B cell (primary cell): ENCODE measurements around the gene DNAJC9. TPM values are rescaled to one million over a fixed set of nuclear protein-coding genes. Genes with fewer than 3 reads are reported as not detected.

ENCODE experiments used
- ATAC-seq: fragments of 200-7000 bp; cut with Tn5 transposase; one replicate; pipeline ENCODE4 v1.10.0; 2021; ENCODE audit warnings: low read depth, mild to moderate bottlenecking, moderate number of reproducible peaks, moderate library complexity
- CTCF ChIA-PET: fragments of 350-600 bp; sonication (Branson Sonifier 250); formaldehyde crosslinking; loops from one replicate; lab custom pipeline; 2021; ENCODE audit warnings: antibody characterized with exemption, inconsistent platforms; lab: Charles Lee
- POLR2A ChIA-PET: fragments of 350-600 bp; sonication (Branson Sonifier 250); formaldehyde crosslinking; loops from one replicate; lab custom pipeline; 2021; ENCODE audit warnings: antibody characterized with exemption; lab: Charles Lee
- DNase-seq: peaks from one replicate; pipeline ENCODE4 v3.0.0; 2013
- H2AFZ ChIP-seq: 2 replicates; pipeline ENCODE4 v1.6.1; 2012; ENCODE audit warnings: mild to moderate bottlenecking, low read depth, low read length; ENCODE audit not compliant: insufficient read depth, poor library complexity, severe bottlenecking
- H3K27ac ChIP-seq, 2 donors: 1 replicate in 1 of 2; 2 replicates in 1 of 2; pipeline ENCODE4 v1.5.1; 2012 to 2013; ENCODE audit warnings: low read length in 2 of 2, mild to moderate bottlenecking in 2 of 2, moderate library complexity in 1 of 2
- H3K27me3 ChIP-seq, 4 experiments: fragments of 200-600 bp in 1 of 4; sonication (generic) in 1 of 4; replicated peaks in 1 of 4; 1 replicate in 2 of 4; 2 replicates in 2 of 4; pipeline versions ENCODE4 v1.6.1 to v1.7.0; 2013 to 2016; ENCODE audit warnings: low read length in 3 of 4, mild to moderate bottlenecking in 2 of 4, mixed read lengths in 1 of 4, moderate library complexity in 1 of 4; ENCODE audit not compliant: insufficient read depth in 4 of 4, control insufficient read depth in 3 of 4; ENCODE audit errors: control extremely low read depth in 1 of 4
- H3K36me3 ChIP-seq, 2 experiments: replicated peaks in 1 of 2; 1 replicate in 1 of 2; 2 replicates in 1 of 2; pipeline versions ENCODE4 v1.6.1 to v1.7.1; 2013; ENCODE audit warnings: low read length in 1 of 2; ENCODE audit not compliant: insufficient read depth in 2 of 2, control insufficient read depth in 1 of 2; ENCODE audit errors: control extremely low read depth in 1 of 2, extremely low read depth in 1 of 2
- H3K4me1 ChIP-seq, 2 donors: fragments of 200-600 bp in 1 of 2; sonication (generic) in 1 of 2; 1 replicate in 1 of 2; 2 replicates in 1 of 2; pipeline versions ENCODE4 v1.5.1 to v1.6.1; 2013 to 2017; ENCODE audit warnings: low read length in 2 of 2; ENCODE audit not compliant: control insufficient read depth in 2 of 2, insufficient read depth in 2 of 2
- H3K4me2 ChIP-seq: replicated peaks from 2 replicates; pipeline ENCODE3; 2012; ENCODE audit warnings: mild to moderate bottlenecking, low read depth, low read length; ENCODE audit not compliant: poor library complexity, severe bottlenecking
- H3K4me3 ChIP-seq, 5 experiments: fragments of 200-600 bp in 1 of 5; sonication (generic) in 1 of 5; 1 replicate in 3 of 5; 2 replicates in 2 of 5; pipeline versions ENCODE4 v1.5.1 to v1.7.0; 2011 to 2016; ENCODE audit warnings: low read length in 4 of 5, mild to moderate bottlenecking in 4 of 5, low read depth in 2 of 5, control low read depth in 1 of 5, moderate library complexity in 1 of 5; ENCODE audit not compliant: insufficient read depth in 1 of 5; ENCODE audit errors: control extremely low read depth in 1 of 5, extremely low read depth in 1 of 5
- H3K79me2 ChIP-seq: fragments of 200-600 bp; sonication (generic); one replicate; pipeline ENCODE4 v1.6.0; 2016; ENCODE audit warnings: low read length; ENCODE audit not compliant: control insufficient read depth, insufficient read depth
- H3K9ac ChIP-seq: fragments of 200-600 bp; sonication (generic); 2 replicates; pipeline ENCODE4 v1.6.1; 2017; ENCODE audit warnings: mild to moderate bottlenecking, low read length, moderate library complexity
- H3K9me3 ChIP-seq, 3 donors: one replicate each; pipeline versions ENCODE4 v1.6.1 to v1.7.1; 2013; ENCODE audit warnings: low read length in 2 of 3; ENCODE audit not compliant: control insufficient read depth in 2 of 3, insufficient read depth in 1 of 3; ENCODE audit errors: control extremely low read depth in 1 of 3
- H4K20me1 ChIP-seq: 2 replicates; pipeline ENCODE4 v1.6.0; 2012; ENCODE audit warnings: mild to moderate bottlenecking, low read length; ENCODE audit not compliant: insufficient read depth, control insufficient read depth, poor library complexity, severe bottlenecking
- H3K27ac Mint-ChIP-seq: one replicate; pipeline ENCODE4 v1.8.0; 2021; ENCODE audit warnings: mixed read lengths
- H3K27me3 Mint-ChIP-seq: one replicate; pipeline ENCODE4 v1.8.0; 2021; ENCODE audit warnings: mixed read lengths
- H3K4me1 Mint-ChIP-seq: one replicate; pipeline ENCODE4 v1.8.0; 2021; ENCODE audit warnings: mixed read lengths
- H3K4me3 Mint-ChIP-seq: one replicate; pipeline ENCODE4 v1.8.0; 2021; ENCODE audit warnings: mixed read lengths
- H3K9me3 Mint-ChIP-seq: one replicate; pipeline ENCODE4 v1.8.0; 2022; ENCODE audit warnings: mixed read lengths; ENCODE audit not compliant: insufficient read depth
- CTCF ChIP-seq: fragments of 200-600 bp; IDR thresholded peaks from one replicate; pipeline ENCODE4 v1.8.0; 2022; ENCODE audit warnings: antibody characterized with exemption, mild to moderate bottlenecking
- EZH2 ChIP-seq: IDR thresholded peaks from 2 replicates; pipeline ENCODE4 v1.6.1; 2012; ENCODE audit warnings: borderline replicate concordance, low read depth, mild to moderate bottlenecking, moderate library complexity, low read length; ENCODE audit not compliant: insufficient read depth, poor library complexity, severe bottlenecking
- WGBS: methylation state at CpG from one replicate; pipeline ENCODE4 v1.1.5; 2013; ENCODE audit warnings: missing lambda C conversion rate; ENCODE audit not compliant: insufficient coverage; 5-methylcytosine and 5-hydroxymethylcytosine counted together
- intact Hi-C: fragments of 100-400 bp; cut with micrococcal nuclease; formaldehyde crosslinking; loops from one replicate; pipeline ENCODE4 v1.10.0; 2022
- polyA plus RNA-seq: library from polyadenylated mRNA; depleted of rRNA; stranded (reverse); fragments of >200 nt; gene quantifications from 2 replicates; pipeline ENCODE4 v1.2.3, GENCODE V29; 2012
- total RNA-seq, 2 donors: library from RNA; stranded (reverse); fragments of 120-200 nt in 1 of 2; gene quantifications; 1 replicate in 1 of 2; 2 replicates in 1 of 2; pipeline versions ENCODE4 v1.2.3 to v1.2.4, GENCODE V29; 2013 to 2022

The DNAJC9 gene
- total and polyA plus RNA-seq, 2 donors (not counting 1 experiment from before 2014, with no cell fraction given): 11.8 to 25.6 TPM

- peak overlapping the region; percentile 89 for H3K9ac ChIP-seq
- H3K4me3 ChIP-seq: peak overlapping the region; percentile 76 to 98 (median 90)
- H3K36me3 ChIP-seq: no peaks in the 10 kb centered on the region
- intact Hi-C loops: loop anchor here (1.0 to 10.0 kb wide), 7 partner anchors 84 to 1859 kb away; partner anchors contain the start of genes CFAP70, ECD, FAM149B1 and NUDT13
- WGBS: 28% methylated on average over 21 of the region's 23 CpGs
- no peaks in the 10 kb centered on the region for H3K27me3 ChIP-seq
- H3K4me2 ChIP-seq: peak overlapping the region; percentile 89
- peak overlapping the region; percentile 83 to 92 for H3K27ac ChIP-seq
- peaks cover 46% of the 10 kb centered on the region for H3K79me2 ChIP-seq
- H3K27me3 Mint-ChIP-seq: no peaks in the 10 kb centered on the region
- peak overlapping the region; percentile 100 for H3K4me3 Mint-ChIP-seq
- TF ChIP-seq CTCF: no peak
- no peak for TF ChIP-seq EZH2
- no peaks in the 10 kb centered on the region for H3K9me3 ChIP-seq
- CTCF ChIA-PET: interaction anchor here (1.2 kb wide), 1 partner anchor 12 kb away, joined by 3 read pairs; no protein-coding TSS in a partner anchor
- H3K4me1 Mint-ChIP-seq: peaks cover 49% of the 10 kb centered on the region
- DNase-seq (peak; percentile 17), ATAC-seq (no peak)
- peak overlapping the region; percentile 90 for H3K27ac Mint-ChIP-seq
- H2AFZ ChIP-seq: peak overlapping the region; percentile 89
- no peaks in the 10 kb centered on the region for H3K9me3 Mint-ChIP-seq
- no peaks in the 10 kb centered on the region for H4K20me1 ChIP-seq
- H3K4me1 ChIP-seq: peaks cover 26 to 31% of the 10 kb centered on the region in 2 donors
- POLR2A ChIA-PET: interaction anchor here (0.5 to 1.5 kb wide), 3 partner anchors 155 to 592 kb away, joined by 3 to 6 read pairs (median 5); partner anchors contain the start of gene P4HA1
These were observed 4.8 kb upstream of the DNAJC9 start for GRCh38 chr10:73251683-73252444.
